ENCODE data around the gene EIF3D.
A peak's percentile ranks its signal among the peaks of the same experiment; 100 is the strongest.
"Not testable (repeated sequence)": the region's sequence is repeated elsewhere in the genome, so short reads cannot be mapped to it uniquely, and the experiment has no call there.

Gene EIF3D

GRCh38 chr22:36548606-36549005 is 19.6 kb upstream of the EIF3D start:
- DNase-seq = peak; percentile 64

GRCh38 chr22:36546932-36547331 is 18.0 kb upstream of the EIF3D start:
- peak; percentile 90 for DNase-seq

GRCh38 chr22:36546092-36546804 is 17.3 kb upstream of the EIF3D start:
- DNase-seq = peak; percentile 81

- no peak for DNase-seq
These were observed 15.2 kb upstream of the EIF3D start for GRCh38 chr22:36544107-36544620.

- DNase-seq = peak; percentile 78
These were observed 13.0 kb upstream of the EIF3D start for GRCh38 chr22:36541831-36542411.

- peak; percentile 65 for DNase-seq
These were observed 12.1 kb upstream of the EIF3D start for GRCh38 chr22:36540867-36541642.

- no peak for DNase-seq
These were observed 9.6 kb upstream of the EIF3D start for GRCh38 chr22:36538529-36538928.

GRCh38 chr22:36536717-36537116 is 7.8 kb upstream of the EIF3D start:
- DNase-seq = no peak

GRCh38 chr22:36533320-36533719 is 4.4 kb upstream of the EIF3D start:
- not testable (repeated sequence) for DNase-seq

- no peak for DNase-seq
These were observed 3.5 kb upstream of the EIF3D start for GRCh38 chr22:36532466-36532865.

- no peak for DNase-seq
These were observed 625 bp downstream of the EIF3D start for GRCh38 chr22:36528341-36528740.

- no peak for DNase-seq
These were observed 6.3 kb downstream of the EIF3D start for GRCh38 chr22:36522662-36523061.

GRCh38 chr22:36520423-36520822 is 8.5 kb downstream of the EIF3D start:
- DNase-seq = no peak

GRCh38 chr22:36519906-36520305 is 9.1 kb downstream of the EIF3D start:
- DNase-seq = not testable (repeated sequence)

- DNase-seq = no peak
These were observed 14.2 kb downstream of the EIF3D start for GRCh38 chr22:36514766-36515165.

GRCh38 chr22:36512991-36513390 is 16.0 kb downstream of the EIF3D start:
- no peak for DNase-seq

GRCh38 chr22:36512333-36512732 is 16.6 kb downstream of the EIF3D start:
- no peak for DNase-seq

- DNase-seq = peak; percentile 77
These were observed 17.7 kb downstream of the EIF3D start for GRCh38 chr22:36510966-36511881.

- DNase-seq = no peak
These were observed 18.6 kb downstream of the EIF3D start for GRCh38 chr22:36510384-36510783.

GRCh38 chr22:36507518-36508010 is 21.4 kb downstream of the EIF3D start:
- no peak for DNase-seq

- peak; percentile 89 for DNase-seq
These were observed 22.1 kb downstream of the EIF3D start, which contains the start of gene FOXRED2 for GRCh38 chr22:36506637-36507517. FOXRED2 (minus strand) TSS chr22:36507040; CDS start chr22:36506422, 618 bp downstream.
